Body of pancreas (tissue), 4 donors: ENCODE data around the gene RBFOX2.

Experiments used
- CTCF ChIP-seq, 7 experiments: fragments of 450-650 bp in 4 of 7; fragments of 200-600 bp in 3 of 7; sonication (generic) in 3 of 7; IDR thresholded peaks; one replicate each; pipeline ENCODE4 v1.5.1; 2016 to 2019; ENCODE audit warnings: antibody characterized with exemption in 7 of 7
- POLR2A ChIP-seq, 3 donors: fragments of 450-650 bp; IDR thresholded peaks; one replicate each; pipeline ENCODE4 v1.6.1; 2016; ENCODE audit warnings: antibody characterized with exemption in 3 of 3, mild to moderate bottlenecking in 2 of 3

GRCh38 chr22:35860087-35860733, 168.4 kb downstream of the RBFOX2 start:
- no peak for TF ChIP-seq POLR2A (IDR thresholded peaks at IDR 0.05)
- no peak for TF ChIP-seq CTCF (IDR thresholded peaks at IDR 0.05)
